CD4-positive, alpha-beta T cell (primary cell): ENCODE measurements around the gene COP1. TPM values are rescaled to one million over a fixed set of nuclear protein-coding genes. Genes with fewer than 3 reads are reported as not detected.

Experiments used
- ATAC-seq: fragments of 200-7000 bp; cut with Tn5 transposase; one replicate; pipeline ENCODE4 v1.10.0; 2022; ENCODE audit warnings: mild to moderate bottlenecking; ENCODE audit not compliant: poor library complexity
- CTCF ChIA-PET: fragments of 350-600 bp; sonication (Branson Sonifier 250); formaldehyde crosslinking; loops from one replicate; lab custom pipeline; 2021; ENCODE audit warnings: antibody characterized with exemption, inconsistent platforms; lab: Charles Lee
- POLR2A ChIA-PET: fragments of 350-600 bp; sonication (Branson Sonifier 250); formaldehyde crosslinking; loops from one replicate; lab custom pipeline; 2021; ENCODE audit warnings: antibody characterized with exemption, inconsistent platforms; lab: Charles Lee
- DNase-seq, 14 experiments: peaks; one replicate each; pipeline ENCODE4 v3.0.0-alpha.2; 2013 to 2020; ENCODE audit warnings: mixed read lengths in 2 of 14
- H3K27ac ChIP-seq, 2 donors: one replicate each; pipeline versions ENCODE4 v1.5.1 to v1.7.0; 2013; ENCODE audit warnings: low read length in 2 of 2, low read depth in 1 of 2, mild to moderate bottlenecking in 1 of 2
- H3K27me3 ChIP-seq, 2 experiments: 1 replicate in 1 of 2; 2 replicates in 1 of 2; pipeline versions ENCODE4 v1.6.1 to v1.7.0; 2013; ENCODE audit warnings: low read length in 2 of 2, control low read depth in 1 of 2, mild to moderate bottlenecking in 1 of 2, moderate library complexity in 1 of 2; ENCODE audit not compliant: insufficient read depth in 2 of 2, control insufficient read depth in 1 of 2
- H3K36me3 ChIP-seq: one replicate; pipeline ENCODE4 v1.6.1; 2013; ENCODE audit warnings: low read length, control low read depth; ENCODE audit not compliant: insufficient read depth
- H3K4me1 ChIP-seq: one replicate; pipeline ENCODE4 v1.6.1; 2013; ENCODE audit warnings: low read length, control low read depth; ENCODE audit not compliant: insufficient read depth
- H3K4me3 ChIP-seq: one replicate; pipeline ENCODE4 v1.5.1; 2013; ENCODE audit warnings: mild to moderate bottlenecking, low read length, moderate library complexity
- H3K9me3 ChIP-seq, 2 experiments: 1 replicate in 1 of 2; 2 replicates in 1 of 2; pipeline versions ENCODE4 v1.6.1 to v1.7.0; 2013; ENCODE audit warnings: low read length in 2 of 2, mild to moderate bottlenecking in 2 of 2, control low read depth in 1 of 2, moderate library complexity in 1 of 2; ENCODE audit not compliant: control insufficient read depth in 1 of 2, insufficient read depth in 1 of 2
- H3K27ac Mint-ChIP-seq: one replicate; pipeline ENCODE4 v1.8.0; 2020; ENCODE audit warnings: mixed read lengths
- H3K27me3 Mint-ChIP-seq: one replicate; pipeline ENCODE4 v1.8.0; 2021; ENCODE audit warnings: mixed read lengths
- H3K36me3 Mint-ChIP-seq: one replicate; pipeline ENCODE4 v1.8.0; 2021; ENCODE audit warnings: low read depth, mixed read lengths
- H3K4me1 Mint-ChIP-seq: one replicate; pipeline ENCODE4 v1.8.0; 2021; ENCODE audit warnings: low read depth, mixed read lengths
- H3K4me3 Mint-ChIP-seq: one replicate; pipeline ENCODE4 v1.8.0; 2020; ENCODE audit warnings: mild to moderate bottlenecking, mixed read lengths
- H3K9me3 Mint-ChIP-seq: one replicate; pipeline ENCODE4 v1.8.0; 2020; ENCODE audit warnings: mixed read lengths
- CTCF ChIP-seq: fragments of 200-600 bp; IDR thresholded peaks from one replicate; pipeline ENCODE4 v1.8.0; 2022; ENCODE audit warnings: antibody characterized with exemption, mild to moderate bottlenecking
- intact Hi-C, 2 experiments: fragments of 100-400 bp; cut with DNase I in 1 of 2; cut with micrococcal nuclease in 1 of 2; formaldehyde crosslinking; loops; one replicate each; pipeline versions ENCODE4 v1.15.1 to v1.9.0; 2023 to 2025; cut with DNase I, micrococcal nuclease
- total RNA-seq, 174 experiments: library from RNA in 2 of 174; stranded (reverse) in 2 of 174; gene quantifications; one replicate each; pipeline ENCODE4 v1.2.3 and lab custom pipeline; 2021 to 2026

COP1 gene
- total RNA-seq, 2 experiments from 2014 or later, result 38.6 to 42.2 TPM

GRCh38 chr1:175981128-175981527 is 226.0 kb downstream of the COP1 start:
- Mint-ChIP-seq H3K9me3 (peaks cover 13% of the 10 kb centered on the region), H3K4me1 (peaks cover 17% of the 10 kb centered on the region), H3K27me3 (no peaks in the 10 kb centered on the region), H3K4me3 (no peak overlapping the region), H3K27ac (no peak overlapping the region), H3K36me3 (peaks cover 87% of the 10 kb centered on the region)
- ChIA-PET POLR2A (no interaction called here), CTCF (no interaction called here)
- no peaks in the 10 kb centered on the region for H3K4me1 ChIP-seq
- no peak overlapping the region for H3K4me3 ChIP-seq
- peaks cover 12 to 19% of the 10 kb centered on the region in 2 experiments for H3K9me3 ChIP-seq
- no peak for TF ChIP-seq CTCF
- intact Hi-C loops, result no loop called here
- H3K36me3 ChIP-seq, result peaks cover 45% of the 10 kb centered on the region
- H3K27ac ChIP-seq, result no peak overlapping the region
- no peaks in the 10 kb centered on the region for H3K27me3 ChIP-seq
- ATAC-seq (no peak), DNase-seq (no peak)

GRCh38 chr1:175978926-175979325 is 228.2 kb downstream of the COP1 start:
- DNase-seq (no peak), ATAC-seq (no peak)
- Mint-ChIP-seq H3K27me3 (no peaks in the 10 kb centered on the region), H3K4me1 (peaks cover 17% of the 10 kb centered on the region), H3K27ac (no peak overlapping the region), H3K9me3 (peaks cover 8% of the 10 kb centered on the region), H3K4me3 (no peak overlapping the region), H3K36me3 (peaks cover 87% of the 10 kb centered on the region)
- ChIA-PET CTCF (no interaction called here), POLR2A (no interaction called here)
- Histone ChIP-seq H3K27ac (no peak overlapping the region), H3K9me3 (peaks cover under 1 to 12% of the 10 kb centered on the region in 2 experiments), H3K27me3 (no peaks in the 10 kb centered on the region), H3K36me3 (peaks cover 25% of the 10 kb centered on the region), H3K4me3 (no peak overlapping the region), H3K4me1 (no peaks in the 10 kb centered on the region)
- no peak for TF ChIP-seq CTCF
- intact Hi-C loops, result no loop called here

- H3K4me3 Mint-ChIP-seq, result no peak overlapping the region
Measured at GRCh38 chr1:175978476-175978875, 228.6 kb downstream of the COP1 start.

More at GRCh38 chr1:175978476-175978875, 228.6 kb downstream of the COP1 start:
- no peaks in the 10 kb centered on the region for H3K27me3 ChIP-seq
- Mint-ChIP-seq H3K27me3 (no peaks in the 10 kb centered on the region), H3K4me1 (peaks cover 17% of the 10 kb centered on the region), H3K9me3 (peaks cover 5% of the 10 kb centered on the region), H3K27ac (no peak overlapping the region), H3K36me3 (peaks cover 87% of the 10 kb centered on the region)
- CTCF ChIA-PET, result no interaction called here
- H3K36me3 ChIP-seq, result peaks cover 20% of the 10 kb centered on the region
- H3K4me1 ChIP-seq, result no peaks in the 10 kb centered on the region
- no peak for ATAC-seq
- no peak overlapping the region for H3K27ac ChIP-seq
- POLR2A ChIA-PET, result no interaction called here
- intact Hi-C loops, result no loop called here
- H3K9me3 ChIP-seq, result peaks cover 0 to 8% of the 10 kb centered on the region in 2 experiments
- no peak overlapping the region for H3K4me3 ChIP-seq
- TF ChIP-seq CTCF, result no peak
- no peak for DNase-seq
